Osteocyte (in vitro differentiated cells): ENCODE data around the gene TAC4. TPM values are rescaled to one million over a fixed set of nuclear protein-coding genes. Genes with fewer than 3 reads are reported as not detected.
A peak's percentile ranks its signal among the peaks of the same experiment; 100 is the strongest.

Experiments
- DNase-seq: peaks from one replicate; pipeline ENCODE4 v3.0.0; 2021; ENCODE audit warnings: mixed read lengths; ENCODE audit not compliant: unreplicated experiment; ENCODE audit errors: extremely low spot score
- H3K27ac Mint-ChIP-seq: one replicate; pipeline ENCODE4 v1.8.0; 2021; ENCODE audit warnings: mild to moderate bottlenecking, mixed read lengths; ENCODE audit not compliant: unreplicated experiment
- H3K27me3 Mint-ChIP-seq: one replicate; pipeline ENCODE4 v1.8.0; 2021; ENCODE audit warnings: mixed read lengths; ENCODE audit not compliant: unreplicated experiment
- H3K36me3 Mint-ChIP-seq: one replicate; pipeline ENCODE4 v1.8.0; 2021; ENCODE audit warnings: mixed read lengths; ENCODE audit not compliant: unreplicated experiment
- H3K4me1 Mint-ChIP-seq: one replicate; pipeline ENCODE4 v1.8.0; 2021; ENCODE audit warnings: mixed read lengths; ENCODE audit not compliant: unreplicated experiment
- H3K4me3 Mint-ChIP-seq: one replicate; pipeline ENCODE4 v1.8.0; 2021; ENCODE audit warnings: mild to moderate bottlenecking, moderate library complexity, mixed read lengths; ENCODE audit not compliant: unreplicated experiment
- H3K9me3 Mint-ChIP-seq: one replicate; pipeline ENCODE4 v1.8.0; 2021; ENCODE audit warnings: mixed read lengths; ENCODE audit not compliant: unreplicated experiment
- total RNA-seq: library from RNA; stranded (reverse); gene quantifications from 2 replicates; pipeline ENCODE4 v1.2.1, GENCODE V29; 2021
- TF ChIP-seq, protein P1 (sequence below): fragments of 200-600 bp; sonication (generic); IDR thresholded peaks from 2 replicates; pipeline ENCODE4 v1.5.0; 2021; ENCODE audit warnings: antibody characterized with exemption, mild to moderate bottlenecking, moderate library complexity

The TAC4 gene
- total RNA-seq, 1 donor from 2014 or later = not detected

DNA sequence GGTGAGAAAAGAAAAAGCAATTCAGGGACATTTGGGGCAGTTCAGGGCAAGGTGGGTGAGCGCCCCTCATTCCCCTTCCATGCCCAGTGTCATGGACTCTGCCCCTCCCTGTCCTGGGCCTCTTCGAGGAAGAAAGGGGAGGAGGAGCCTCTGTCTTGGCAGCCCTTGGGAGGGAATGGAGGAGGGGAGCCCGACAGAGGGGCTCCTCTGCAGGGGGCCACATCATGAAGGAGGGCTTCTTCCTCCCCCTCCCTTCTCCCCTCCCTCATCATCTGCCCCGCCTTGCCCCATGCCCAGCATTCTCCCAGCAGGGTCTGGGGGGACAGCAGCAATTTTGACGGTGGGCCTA is 33.2 kb upstream of the TAC4 start:
- H3K9me3 Mint-ChIP-seq = no peaks in the 10 kb centered on the region
- TF ChIP-seq, protein P1, sequence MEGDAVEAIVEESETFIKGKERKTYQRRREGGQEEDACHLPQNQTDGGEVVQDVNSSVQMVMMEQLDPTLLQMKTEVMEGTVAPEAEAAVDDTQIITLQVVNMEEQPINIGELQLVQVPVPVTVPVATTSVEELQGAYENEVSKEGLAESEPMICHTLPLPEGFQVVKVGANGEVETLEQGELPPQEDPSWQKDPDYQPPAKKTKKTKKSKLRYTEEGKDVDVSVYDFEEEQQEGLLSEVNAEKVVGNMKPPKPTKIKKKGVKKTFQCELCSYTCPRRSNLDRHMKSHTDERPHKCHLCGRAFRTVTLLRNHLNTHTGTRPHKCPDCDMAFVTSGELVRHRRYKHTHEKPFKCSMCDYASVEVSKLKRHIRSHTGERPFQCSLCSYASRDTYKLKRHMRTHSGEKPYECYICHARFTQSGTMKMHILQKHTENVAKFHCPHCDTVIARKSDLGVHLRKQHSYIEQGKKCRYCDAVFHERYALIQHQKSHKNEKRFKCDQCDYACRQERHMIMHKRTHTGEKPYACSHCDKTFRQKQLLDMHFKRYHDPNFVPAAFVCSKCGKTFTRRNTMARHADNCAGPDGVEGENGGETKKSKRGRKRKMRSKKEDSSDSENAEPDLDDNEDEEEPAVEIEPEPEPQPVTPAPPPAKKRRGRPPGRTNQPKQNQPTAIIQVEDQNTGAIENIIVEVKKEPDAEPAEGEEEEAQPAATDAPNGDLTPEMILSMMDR = no peak
- no peaks in the 10 kb centered on the region for H3K36me3 Mint-ChIP-seq
- H3K27me3 Mint-ChIP-seq = peaks cover 72% of the 10 kb centered on the region
- H3K4me3 Mint-ChIP-seq = no peak overlapping the region
- peaks cover 4% of the 10 kb centered on the region for H3K4me1 Mint-ChIP-seq
- no peak for DNase-seq
- H3K27ac Mint-ChIP-seq = no peak overlapping the region

DNA sequence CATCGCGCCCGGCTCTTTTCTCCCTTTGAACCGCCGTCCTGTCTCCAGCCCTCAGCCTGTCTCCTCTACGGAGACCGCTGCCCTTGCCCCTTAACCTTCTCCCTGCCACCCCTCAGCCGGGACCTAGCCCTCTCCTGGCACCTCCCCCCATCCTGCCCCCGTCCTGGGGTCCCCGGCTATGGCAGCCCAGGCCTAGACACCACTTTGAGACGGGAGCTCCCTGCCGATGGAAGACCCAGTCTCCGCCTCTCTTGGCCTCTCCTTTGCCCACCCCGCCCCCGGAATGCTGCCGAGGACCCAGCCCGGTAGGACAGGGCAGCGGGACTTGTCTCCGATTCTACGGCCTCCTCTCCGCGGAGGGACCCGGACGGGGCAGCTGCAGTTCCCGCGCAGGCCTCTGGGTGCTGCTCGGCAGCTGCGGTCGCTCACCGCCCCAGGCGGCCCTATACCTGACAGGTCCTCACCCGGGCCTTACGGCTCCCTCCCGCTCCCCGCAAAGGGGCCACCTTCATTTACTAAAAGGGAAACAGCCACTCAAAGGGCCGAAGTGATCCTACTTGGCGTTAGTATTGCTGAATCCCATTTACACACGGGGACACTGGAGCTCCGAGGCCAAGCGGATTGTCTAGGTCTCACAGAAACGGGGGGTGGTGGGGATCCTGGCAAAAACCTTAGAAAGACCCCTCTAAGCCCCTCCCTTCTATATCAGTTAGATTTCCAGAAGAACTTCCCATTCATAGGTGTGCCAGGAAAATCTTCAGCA is 32.6 kb upstream of the TAC4 start:
- peak; percentile 92 for DNase-seq
- Mint-ChIP-seq H3K9me3 (no peaks in the 10 kb centered on the region), H3K4me1 (peaks cover 4% of the 10 kb centered on the region), H3K36me3 (no peaks in the 10 kb centered on the region), H3K27me3 (peaks cover 72% of the 10 kb centered on the region), H3K27ac (no peak overlapping the region), H3K4me3 (no peak overlapping the region)
- TF ChIP-seq, protein P1 = peak; percentile 95

DNA sequence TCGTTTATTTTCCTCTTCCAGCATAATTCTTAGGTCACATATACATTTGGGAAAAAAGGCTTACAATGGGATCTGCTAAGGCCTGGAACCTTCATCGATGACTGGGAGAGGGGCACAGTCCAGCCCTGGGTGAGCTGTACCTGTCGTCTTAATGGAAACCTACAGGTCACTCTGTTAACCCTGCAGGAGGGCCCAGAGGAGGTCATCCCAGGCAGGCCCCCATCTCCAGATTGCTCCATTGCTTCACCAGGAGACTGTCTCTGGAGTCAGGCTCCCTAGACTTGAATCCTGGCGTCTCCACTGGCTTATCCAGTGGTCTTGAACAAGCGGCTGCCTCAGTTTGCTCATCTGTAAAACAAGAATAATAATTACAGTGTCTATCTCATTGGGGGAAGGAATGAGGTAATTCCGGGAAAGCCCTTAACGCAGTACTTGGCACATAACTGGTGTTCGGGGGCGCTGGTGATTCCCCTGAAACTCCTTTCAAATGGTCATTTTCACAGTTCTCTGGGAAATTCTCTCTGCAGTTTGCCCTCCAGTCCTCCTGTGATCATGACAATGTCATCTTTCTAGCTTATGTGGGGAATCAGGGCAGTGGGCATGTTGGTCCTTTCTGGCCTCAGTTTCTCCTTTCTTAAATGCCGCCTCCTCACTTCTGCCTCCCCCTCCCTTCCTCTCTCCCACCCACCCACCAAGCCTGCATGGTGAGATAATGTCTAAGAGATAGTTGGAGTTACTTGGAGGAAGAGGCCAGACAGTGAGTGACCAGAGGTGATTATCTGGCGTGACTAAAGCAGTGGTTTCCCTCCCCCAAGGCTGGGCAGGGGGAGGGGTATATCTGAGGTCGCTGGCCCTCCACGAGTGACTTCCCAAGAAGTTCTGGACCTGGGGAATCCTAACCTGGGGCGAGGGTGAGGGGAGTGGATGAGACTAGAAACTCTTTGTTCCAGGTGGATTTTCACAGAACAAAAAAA is 31.3 kb upstream of the TAC4 start:
- no peaks in the 10 kb centered on the region for H3K9me3 Mint-ChIP-seq
- peaks cover 4% of the 10 kb centered on the region for H3K4me1 Mint-ChIP-seq
- DNase-seq = no peak
- peaks cover 73% of the 10 kb centered on the region for H3K27me3 Mint-ChIP-seq
- no peaks in the 10 kb centered on the region for H3K36me3 Mint-ChIP-seq
- no peak overlapping the region for H3K27ac Mint-ChIP-seq
- TF ChIP-seq, protein P1 = no peak
- no peak overlapping the region for H3K4me3 Mint-ChIP-seq

DNA sequence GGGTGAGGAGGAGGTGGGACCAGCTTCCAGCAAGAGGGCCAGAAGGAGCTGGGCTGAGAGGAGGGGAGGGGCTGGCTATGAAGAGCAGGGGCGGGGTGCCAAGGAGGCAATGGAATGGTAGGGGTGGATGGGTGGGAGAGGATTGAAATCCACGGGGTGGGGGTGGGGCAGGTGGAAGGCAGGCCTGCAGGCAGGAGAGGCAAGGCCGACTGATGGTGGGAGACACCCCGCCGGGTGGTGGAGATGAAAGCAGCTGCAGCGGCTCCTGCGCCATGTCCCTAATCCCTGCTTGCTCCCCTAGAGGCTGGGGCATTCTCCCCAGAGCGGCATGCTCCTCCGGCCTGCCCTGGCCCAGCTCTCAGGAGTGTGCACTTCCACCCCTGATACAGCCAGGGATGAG is 27.8 kb upstream of the TAC4 start:
- no peak for DNase-seq
- Mint-ChIP-seq H3K4me3 (no peak overlapping the region), H3K4me1 (peaks cover 4% of the 10 kb centered on the region), H3K9me3 (no peaks in the 10 kb centered on the region), H3K27ac (no peak overlapping the region), H3K27me3 (peaks cover 50% of the 10 kb centered on the region), H3K36me3 (no peaks in the 10 kb centered on the region)
- TF ChIP-seq, protein P1 = no peak

DNA sequence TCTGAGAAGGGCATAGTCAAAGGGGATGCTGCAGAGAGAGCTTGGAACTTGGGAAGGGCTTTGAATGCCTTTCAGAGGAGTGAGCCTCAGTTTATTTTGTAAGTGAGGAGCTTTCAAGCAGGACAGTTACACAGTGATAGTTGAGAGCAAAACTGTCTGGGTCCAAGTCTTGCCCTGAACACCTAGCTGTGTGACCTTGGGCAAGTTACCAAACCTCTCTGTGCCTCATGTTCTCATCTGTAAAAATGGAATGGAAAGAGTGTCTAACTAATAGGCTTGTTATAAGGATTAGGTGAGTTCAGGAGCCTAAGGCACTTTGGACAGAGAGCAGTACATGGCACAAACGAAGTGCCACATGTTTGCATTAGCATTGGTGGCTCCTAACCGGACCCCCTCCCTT is 27.0 kb upstream of the TAC4 start:
- Mint-ChIP-seq H3K4me3 (no peak overlapping the region), H3K27ac (no peak overlapping the region), H3K36me3 (no peaks in the 10 kb centered on the region), H3K4me1 (no peaks in the 10 kb centered on the region), H3K27me3 (peaks cover 43% of the 10 kb centered on the region), H3K9me3 (no peaks in the 10 kb centered on the region)
- TF ChIP-seq, protein P1 = no peak
- no peak for DNase-seq
